ENCODE measurements around the gene RESF1.

RESF1 gene

DNA sequence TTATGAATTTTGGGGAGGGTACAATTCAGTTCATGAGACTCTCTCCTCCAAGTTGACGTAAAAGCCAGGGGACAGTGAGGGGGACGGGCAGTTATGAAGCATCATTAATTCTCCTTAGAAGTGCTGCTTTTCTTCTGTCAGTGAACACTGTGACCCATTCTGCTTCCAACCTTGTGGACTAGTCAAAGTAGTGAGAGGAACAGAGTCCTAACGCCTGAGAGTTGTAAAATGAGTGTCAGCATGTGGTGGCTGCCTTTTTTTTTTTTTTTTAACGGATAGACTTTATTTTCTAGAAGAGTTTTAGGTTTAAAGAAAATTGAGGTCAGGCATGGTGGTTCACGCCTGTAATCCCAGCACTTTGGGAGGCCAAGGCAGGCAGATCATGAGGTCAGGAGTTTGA lies 15.5 kb downstream of the RESF1 start:
- Histone ChIP-seq H3K4me3 (ENCODE audit: low read depth, low read length) (no peak overlapping the region), H3K9me3 (ENCODE audit: severe bottlenecking) (no peaks in the 10 kb centered on the region), H3K27ac (no peak overlapping the region), H3K36me3 (peaks cover 21% of the 10 kb centered on the region), H3K27me3 (ENCODE audit: insufficient read depth, low read depth, severe bottlenecking) (no peaks in the 10 kb centered on the region)
- no peak for DNase-seq
- TF ChIP-seq, protein P1, sequence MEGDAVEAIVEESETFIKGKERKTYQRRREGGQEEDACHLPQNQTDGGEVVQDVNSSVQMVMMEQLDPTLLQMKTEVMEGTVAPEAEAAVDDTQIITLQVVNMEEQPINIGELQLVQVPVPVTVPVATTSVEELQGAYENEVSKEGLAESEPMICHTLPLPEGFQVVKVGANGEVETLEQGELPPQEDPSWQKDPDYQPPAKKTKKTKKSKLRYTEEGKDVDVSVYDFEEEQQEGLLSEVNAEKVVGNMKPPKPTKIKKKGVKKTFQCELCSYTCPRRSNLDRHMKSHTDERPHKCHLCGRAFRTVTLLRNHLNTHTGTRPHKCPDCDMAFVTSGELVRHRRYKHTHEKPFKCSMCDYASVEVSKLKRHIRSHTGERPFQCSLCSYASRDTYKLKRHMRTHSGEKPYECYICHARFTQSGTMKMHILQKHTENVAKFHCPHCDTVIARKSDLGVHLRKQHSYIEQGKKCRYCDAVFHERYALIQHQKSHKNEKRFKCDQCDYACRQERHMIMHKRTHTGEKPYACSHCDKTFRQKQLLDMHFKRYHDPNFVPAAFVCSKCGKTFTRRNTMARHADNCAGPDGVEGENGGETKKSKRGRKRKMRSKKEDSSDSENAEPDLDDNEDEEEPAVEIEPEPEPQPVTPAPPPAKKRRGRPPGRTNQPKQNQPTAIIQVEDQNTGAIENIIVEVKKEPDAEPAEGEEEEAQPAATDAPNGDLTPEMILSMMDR (IDR thresholded peaks at IDR 0.05; ENCODE audit: low read depth, low read length), result no peak

DNA sequence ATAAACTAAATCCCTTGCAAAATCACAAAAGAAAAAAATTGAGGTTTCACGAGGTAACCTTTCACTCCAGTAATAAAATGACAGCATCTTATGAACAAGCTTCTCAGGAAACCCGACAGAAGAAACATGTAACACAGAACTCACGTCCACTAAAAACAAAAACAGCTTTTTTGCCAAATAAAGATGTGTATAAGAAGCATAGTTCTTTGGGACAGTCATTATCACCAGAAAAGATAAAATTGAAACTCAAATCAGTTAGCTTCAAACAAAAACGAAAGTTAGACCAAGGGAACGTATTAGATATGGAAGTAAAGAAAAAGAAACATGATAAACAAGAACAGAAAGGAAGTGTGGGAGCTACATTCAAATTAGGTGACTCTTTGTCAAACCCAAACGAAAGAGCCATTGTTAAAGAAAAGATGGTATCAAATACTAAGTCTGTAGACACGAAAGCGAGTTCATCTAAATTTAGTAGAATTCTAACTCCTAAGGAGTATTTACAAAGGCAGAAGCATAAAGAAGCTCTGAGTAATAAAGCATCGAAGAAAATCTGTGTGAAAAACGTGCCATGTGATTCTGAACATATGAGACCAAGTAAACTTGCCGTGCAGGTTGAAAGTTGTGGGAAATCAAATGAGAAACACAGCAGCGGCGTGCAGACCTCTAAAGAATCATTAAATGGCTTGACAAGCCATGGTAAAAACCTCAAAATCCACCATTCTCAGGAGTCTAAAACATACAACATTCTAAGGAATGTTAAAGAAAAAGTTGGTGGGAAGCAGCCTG lies 25.8 kb downstream of the RESF1 start:
- peaks cover 34% of the 10 kb centered on the region for H3K36me3 ChIP-seq
- no peak overlapping the region for H3K4me3 ChIP-seq (ENCODE audit: low read depth, low read length)
- DNase-seq, result no peak
- H3K27me3 ChIP-seq (ENCODE audit: insufficient read depth, low read depth, severe bottlenecking), result no peaks in the 10 kb centered on the region
- TF ChIP-seq, protein P1 (IDR thresholded peaks at IDR 0.05; ENCODE audit: low read depth, low read length), result no peak
- peaks cover 10% of the 10 kb centered on the region for H3K9me3 ChIP-seq (ENCODE audit: severe bottlenecking)
- H3K27ac ChIP-seq, result no peak overlapping the region

DNA sequence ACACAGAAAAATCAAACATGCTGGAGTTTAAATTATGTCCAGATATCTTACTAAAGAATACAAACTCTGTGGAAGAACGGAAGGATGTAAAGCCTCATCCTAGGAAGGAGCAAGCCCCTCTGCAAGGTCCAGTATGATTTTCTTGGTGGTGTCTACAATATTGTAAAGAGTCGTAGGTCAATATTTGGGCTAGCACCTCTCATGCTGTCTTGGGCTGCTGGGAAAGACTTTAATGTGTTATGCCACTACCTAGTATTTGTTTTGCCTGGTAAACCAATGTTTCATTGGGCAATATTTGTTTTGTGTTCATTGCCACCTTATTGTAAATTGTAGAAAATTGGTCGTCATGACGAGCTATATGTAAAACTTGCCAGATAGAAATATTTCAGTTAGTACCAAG lies 26.6 kb downstream of the RESF1 start:
- no peaks in the 10 kb centered on the region for H3K27me3 ChIP-seq (ENCODE audit: insufficient read depth, low read depth, severe bottlenecking)
- H3K27ac ChIP-seq, result no peak overlapping the region
- H3K9me3 ChIP-seq (ENCODE audit: severe bottlenecking), result peaks cover 10% of the 10 kb centered on the region
- peaks cover 30% of the 10 kb centered on the region for H3K36me3 ChIP-seq
- TF ChIP-seq, protein P1 (IDR thresholded peaks at IDR 0.05; ENCODE audit: low read depth, low read length), result no peak
- no peak overlapping the region for H3K4me3 ChIP-seq (ENCODE audit: low read depth, low read length)
- DNase-seq, result no peak

DNA sequence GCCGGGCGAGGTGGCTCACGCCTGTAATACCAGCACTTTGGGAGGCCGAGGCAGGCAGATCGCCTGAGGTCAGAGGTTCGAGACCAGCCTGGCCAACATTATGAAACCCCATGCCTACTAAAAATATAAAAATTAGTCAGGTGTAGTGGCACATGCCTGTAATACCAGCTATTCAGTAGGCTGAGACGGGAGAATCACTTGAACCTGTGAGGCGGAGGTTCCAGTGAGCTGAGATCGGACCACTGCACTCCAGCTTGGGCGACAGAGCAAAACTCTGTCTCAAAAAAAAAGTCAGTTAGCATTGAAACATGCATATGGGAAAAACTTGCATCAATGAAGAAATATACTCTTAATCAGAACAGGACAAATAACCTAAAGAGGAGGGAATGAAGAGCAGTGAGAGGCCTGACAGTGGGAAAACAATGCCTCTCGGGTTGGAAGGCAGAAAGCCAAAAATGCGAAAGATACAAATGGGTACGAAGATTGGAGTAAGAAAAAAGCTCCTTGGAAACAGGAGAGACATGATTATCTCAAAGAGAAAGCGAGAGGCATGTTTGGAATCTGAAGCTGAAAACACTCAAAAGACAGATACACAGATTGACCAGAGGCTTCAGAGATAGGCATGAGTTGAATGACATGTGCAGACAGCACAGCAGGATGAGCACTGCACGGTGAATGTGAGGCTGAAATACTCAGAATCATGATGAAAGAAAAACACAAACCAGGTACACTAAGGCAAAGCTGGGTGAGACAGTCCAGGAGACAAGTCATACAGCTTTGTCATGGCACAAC lies 30.6 kb downstream of the RESF1 start:
- Histone ChIP-seq H3K27me3 (ENCODE audit: insufficient read depth, low read depth, severe bottlenecking) (no peaks in the 10 kb centered on the region), H3K36me3 (no peaks in the 10 kb centered on the region), H3K4me3 (ENCODE audit: low read depth, low read length) (no peak overlapping the region), H3K9me3 (ENCODE audit: severe bottlenecking) (no peaks in the 10 kb centered on the region), H3K27ac (no peak overlapping the region)
- DNase-seq, result no peak
- TF ChIP-seq, protein P1 (IDR thresholded peaks at IDR 0.05; ENCODE audit: low read depth, low read length), result no peak

DNA sequence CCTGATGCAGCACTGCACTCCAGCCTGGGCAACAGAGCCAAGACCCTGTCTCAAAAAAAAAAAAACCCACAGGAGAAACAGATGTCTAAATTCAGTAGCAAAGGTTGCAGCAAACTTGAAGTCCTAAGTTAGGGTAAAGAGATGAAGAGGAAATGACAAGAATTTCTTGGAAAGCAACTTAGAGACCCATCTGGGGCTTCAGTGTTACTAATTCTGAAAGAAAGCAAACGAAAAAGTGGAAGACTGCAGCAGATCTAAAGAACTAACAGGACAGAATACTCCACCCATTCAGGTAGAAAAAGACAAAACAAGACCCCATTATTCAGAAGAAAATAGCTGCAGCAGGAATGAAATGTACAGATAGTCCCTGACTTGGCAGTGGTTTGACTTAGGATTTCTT lies 31.9 kb downstream of the RESF1 start:
- Histone ChIP-seq H3K4me3 (ENCODE audit: low read depth, low read length) (no peak overlapping the region), H3K27me3 (ENCODE audit: insufficient read depth, low read depth, severe bottlenecking) (no peaks in the 10 kb centered on the region), H3K27ac (no peak overlapping the region), H3K36me3 (no peaks in the 10 kb centered on the region), H3K9me3 (ENCODE audit: severe bottlenecking) (no peaks in the 10 kb centered on the region)
- TF ChIP-seq, protein P1 (IDR thresholded peaks at IDR 0.05; ENCODE audit: low read depth, low read length), result no peak
- no peak for DNase-seq

All from WERI-Rb-1 (cell line).